ENCODE measurements around the gene YWHAG. TPM values are rescaled to one million over a fixed set of nuclear protein-coding genes. Genes with fewer than 3 reads are reported as not detected.

YWHAG gene
- total RNA-seq, 4 donors from 2014 or later, result 47.4 to 67.6 (median 65.8) TPM

- DNase-seq (ENCODE audit: low spot score in 2 of 2), result no peak
- Histone ChIP-seq H3K27me3 (no peaks in the 10 kb centered on the region), H3K4me3 (peak overlapping the region; percentile 89), H3K27ac (peak overlapping the region; percentile 93), H3K36me3 (no peaks in the 10 kb centered on the region), H3K4me1 (peaks cover 60% of the 10 kb centered on the region), H3K9me3 (no peaks in the 10 kb centered on the region)
- 29% methylated on average over 6 of the region's 10 CpGs for WGBS
- TF ChIP-seq EP300 (IDR thresholded peaks at IDR 0.05) (no peak), POLR2AphosphoS5 (IDR thresholded peaks at IDR 0.05) (peak in 2 of 3 donors; percentile 49 to 64), POLR2A (IDR thresholded peaks at IDR 0.05) (no peak)
- TF ChIP-seq, protein P1, sequence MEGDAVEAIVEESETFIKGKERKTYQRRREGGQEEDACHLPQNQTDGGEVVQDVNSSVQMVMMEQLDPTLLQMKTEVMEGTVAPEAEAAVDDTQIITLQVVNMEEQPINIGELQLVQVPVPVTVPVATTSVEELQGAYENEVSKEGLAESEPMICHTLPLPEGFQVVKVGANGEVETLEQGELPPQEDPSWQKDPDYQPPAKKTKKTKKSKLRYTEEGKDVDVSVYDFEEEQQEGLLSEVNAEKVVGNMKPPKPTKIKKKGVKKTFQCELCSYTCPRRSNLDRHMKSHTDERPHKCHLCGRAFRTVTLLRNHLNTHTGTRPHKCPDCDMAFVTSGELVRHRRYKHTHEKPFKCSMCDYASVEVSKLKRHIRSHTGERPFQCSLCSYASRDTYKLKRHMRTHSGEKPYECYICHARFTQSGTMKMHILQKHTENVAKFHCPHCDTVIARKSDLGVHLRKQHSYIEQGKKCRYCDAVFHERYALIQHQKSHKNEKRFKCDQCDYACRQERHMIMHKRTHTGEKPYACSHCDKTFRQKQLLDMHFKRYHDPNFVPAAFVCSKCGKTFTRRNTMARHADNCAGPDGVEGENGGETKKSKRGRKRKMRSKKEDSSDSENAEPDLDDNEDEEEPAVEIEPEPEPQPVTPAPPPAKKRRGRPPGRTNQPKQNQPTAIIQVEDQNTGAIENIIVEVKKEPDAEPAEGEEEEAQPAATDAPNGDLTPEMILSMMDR (IDR thresholded peaks at IDR 0.05), result no peak
Measured at GRCh38 chr7:76304888-76305375, 53.9 kb downstream of the YWHAG start.

DNA sequence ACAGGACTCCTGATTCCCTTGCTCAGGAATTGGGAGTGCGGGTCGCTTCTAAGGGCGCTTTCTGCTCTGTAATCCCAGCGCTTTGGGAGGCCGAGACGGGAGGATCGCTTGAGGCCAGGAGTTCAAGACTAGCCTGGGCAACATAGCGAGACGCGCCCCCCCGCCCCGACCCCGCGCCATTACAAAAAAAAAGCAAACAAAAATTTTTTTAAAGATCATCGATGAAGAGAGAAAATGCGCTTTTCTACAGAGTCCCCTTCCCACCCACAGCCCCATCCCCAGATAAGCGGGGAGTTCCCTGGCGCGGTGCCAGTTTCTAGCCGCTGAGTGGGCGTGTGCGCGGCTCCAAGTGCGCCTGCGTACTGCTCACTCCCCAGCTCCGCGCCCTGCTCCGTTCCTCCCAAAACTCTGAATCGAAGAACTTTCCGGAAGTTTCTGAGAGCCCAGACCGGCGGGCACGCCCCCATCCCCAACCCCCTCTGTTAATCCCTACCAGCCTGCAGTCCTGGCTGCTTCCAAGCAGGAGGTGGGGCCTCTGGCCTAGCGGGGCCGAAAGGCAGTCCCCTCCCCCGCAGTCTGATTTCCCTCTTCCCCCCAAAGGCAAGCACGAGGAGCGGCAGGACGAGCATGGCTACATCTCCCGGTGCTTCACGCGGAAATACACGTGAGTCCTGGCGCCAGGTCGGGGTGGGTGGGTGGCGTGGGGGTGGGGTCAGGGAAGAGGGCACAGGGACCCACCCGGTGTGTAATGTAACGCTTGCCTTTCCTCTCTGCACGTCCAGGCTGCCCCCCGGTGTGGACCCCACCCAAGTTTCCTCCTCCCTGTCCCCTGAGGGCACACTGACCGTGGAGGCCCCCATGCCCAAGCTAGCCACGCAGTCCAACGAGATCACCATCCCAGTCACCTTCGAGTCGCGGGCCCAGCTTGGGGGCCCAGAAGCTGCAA lies 55.3 kb downstream of the YWHAG start:
- Histone ChIP-seq H3K27ac (peak overlapping the region; percentile 93), H3K36me3 (no peaks in the 10 kb centered on the region), H3K4me3 (peak overlapping the region; percentile 89), H3K27me3 (no peaks in the 10 kb centered on the region), H3K4me1 (peaks cover 62% of the 10 kb centered on the region), H3K9me3 (no peaks in the 10 kb centered on the region)
- TF ChIP-seq POLR2AphosphoS5 (IDR thresholded peaks at IDR 0.05) (no peak), POLR2A (IDR thresholded peaks at IDR 0.05) (no peak), EP300 (IDR thresholded peaks at IDR 0.05) (no peak)
- TF ChIP-seq, protein P1 (IDR thresholded peaks at IDR 0.05), result no peak
- 2% methylated on average over 41 of the region's 56 CpGs for WGBS
- peak; percentile 93 for DNase-seq (ENCODE audit: low spot score in 2 of 2)

- peak within 1 kb of the TSS; percentile 93 for H3K27ac ChIP-seq
- peaks cover 68% of the 10 kb centered on the region for H3K4me1 ChIP-seq
- no peaks in the 10 kb centered on the region for H3K36me3 ChIP-seq
- 0% methylated on average over 12 of the region's 75 CpGs for WGBS
- peak within 1 kb of the TSS; percentile 89 for H3K4me3 ChIP-seq
- H3K9me3 ChIP-seq, result no peaks in the 10 kb centered on the region
- DNase-seq (ENCODE audit: low spot score in 2 of 2), result peak; percentile 95
- H3K27me3 ChIP-seq, result no peaks in the 10 kb centered on the region
- TF ChIP-seq EP300 (IDR thresholded peaks at IDR 0.05) (no peak), POLR2AphosphoS5 (IDR thresholded peaks at IDR 0.05) (peak in 2 of 3 donors; percentile 77 to 90), POLR2A (IDR thresholded peaks at IDR 0.05) (peak in 1 of 2 donors; percentile 83)
- TF ChIP-seq, protein P1 (IDR thresholded peaks at IDR 0.05), result no peak
Measured at GRCh38 chr7:76302347-76303201, 56.2 kb downstream of the YWHAG start, which contains the start of gene HSPB1. TSS of gene HSPB1 (plus strand) at chr7:76302673. CDS start at chr7:76302713, 40 bp downstream.

DNA sequence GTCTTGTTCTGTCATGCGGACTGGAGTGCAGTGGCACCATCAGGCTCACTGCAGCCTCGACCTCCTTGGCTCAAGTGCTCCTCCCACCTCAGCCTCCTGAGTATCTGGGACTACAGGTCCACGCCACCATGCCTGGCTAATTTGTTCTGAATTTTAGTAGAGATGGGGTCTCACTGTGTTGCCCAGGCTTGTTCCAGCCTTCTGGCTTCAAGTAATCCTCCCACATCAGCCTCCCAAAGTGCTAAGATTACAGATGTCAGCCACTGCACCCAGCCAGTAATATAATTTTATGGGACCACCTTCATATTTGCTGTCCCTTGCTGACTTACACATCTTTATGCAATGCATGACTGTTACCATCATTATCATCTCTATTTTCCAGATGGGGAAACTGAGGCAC lies 57.8 kb downstream of the YWHAG start:
- H3K27me3 ChIP-seq, result no peaks in the 10 kb centered on the region
- H3K4me3 ChIP-seq, result no peak overlapping the region
- H3K27ac ChIP-seq, result peak overlapping the region; percentile 1
- H3K4me1 ChIP-seq, result peaks cover 66% of the 10 kb centered on the region
- no peaks in the 10 kb centered on the region for H3K9me3 ChIP-seq
- DNase-seq (ENCODE audit: low spot score in 2 of 2), result no peak
- TF ChIP-seq POLR2A (IDR thresholded peaks at IDR 0.05), result no peak
- no peaks in the 10 kb centered on the region for H3K36me3 ChIP-seq
- 84% methylated on average over 3 of the region's 3 CpGs for WGBS

- peak overlapping the region; percentile 1 for H3K27ac ChIP-seq
- no peaks in the 10 kb centered on the region for H3K9me3 ChIP-seq
- H3K4me3 ChIP-seq, result no peak overlapping the region
- H3K36me3 ChIP-seq, result no peaks in the 10 kb centered on the region
- TF ChIP-seq POLR2A (IDR thresholded peaks at IDR 0.05), result no peak
- TF ChIP-seq EP300 (IDR thresholded peaks at IDR 0.05), result no peak
- TF ChIP-seq, protein P1 (IDR thresholded peaks at IDR 0.05), result no peak
- peak in 1 of 3 donors; percentile 30 for TF ChIP-seq POLR2AphosphoS5 (IDR thresholded peaks at IDR 0.05)
- peaks cover 68% of the 10 kb centered on the region for H3K4me1 ChIP-seq
- 65% methylated on average over 7 of the region's 7 CpGs for whole genome bisulfite sequencing
- no peaks in the 10 kb centered on the region for H3K27me3 ChIP-seq
- DNase-seq (ENCODE audit: low spot score in 2 of 2), result no peak
Measured at GRCh38 chr7:76300166-76300731, 58.5 kb downstream of the YWHAG start.
